ENCODE measurements around the gene TPCN1.
"Not testable (repeated sequence)": the region's sequence is repeated elsewhere in the genome, so short reads cannot be mapped to it uniquely, and the experiment has no call there.

TPCN1 gene

DNA sequence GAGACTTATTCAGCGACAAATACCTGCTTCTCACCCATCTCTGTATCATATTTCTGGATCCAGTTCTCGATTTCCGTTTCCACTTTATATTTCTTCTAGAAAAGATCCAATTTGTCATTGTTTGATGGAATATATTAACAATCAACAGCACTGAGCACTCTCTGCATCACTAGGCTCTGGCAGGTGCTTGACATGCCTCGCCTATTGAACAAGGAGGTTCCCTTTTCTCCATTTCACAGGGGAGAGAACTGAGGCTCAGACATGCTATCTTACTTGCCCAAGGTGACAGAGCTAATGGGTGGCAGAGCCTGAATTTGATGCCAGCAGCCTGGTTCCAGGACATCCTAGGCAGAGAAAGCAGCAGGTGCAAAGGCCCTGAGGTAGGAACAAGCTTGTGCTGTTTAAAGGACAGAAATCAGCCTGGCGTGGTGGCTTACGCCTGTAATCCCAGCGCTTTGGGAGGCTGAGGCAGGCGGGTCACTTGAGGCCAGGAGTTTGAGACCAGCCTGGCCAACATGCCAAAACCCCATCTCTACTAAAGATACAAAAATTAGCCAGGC is 23.7 kb upstream of the TPCN1 start:
- DNase-seq: no peak

DNA sequence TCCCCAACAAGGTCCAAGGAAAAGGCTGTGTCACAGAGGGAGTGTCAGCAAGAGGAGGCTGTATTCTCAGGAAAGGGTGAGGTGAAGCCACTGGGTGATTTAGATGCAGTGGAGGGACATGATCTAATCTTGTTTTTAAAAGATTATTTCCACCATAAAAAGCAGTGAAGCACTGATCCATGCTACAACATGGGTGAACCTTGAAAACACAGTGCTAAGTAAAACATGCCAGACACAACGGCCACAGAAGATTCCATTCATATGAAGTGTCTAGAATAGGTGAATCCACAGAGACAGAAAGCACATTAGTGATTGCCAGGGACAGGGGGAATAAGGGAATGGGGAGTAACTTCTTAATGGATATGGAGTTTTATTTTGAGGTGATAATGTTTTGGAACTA is 23.0 kb upstream of the TPCN1 start:
- DNase-seq: no peak

DNA sequence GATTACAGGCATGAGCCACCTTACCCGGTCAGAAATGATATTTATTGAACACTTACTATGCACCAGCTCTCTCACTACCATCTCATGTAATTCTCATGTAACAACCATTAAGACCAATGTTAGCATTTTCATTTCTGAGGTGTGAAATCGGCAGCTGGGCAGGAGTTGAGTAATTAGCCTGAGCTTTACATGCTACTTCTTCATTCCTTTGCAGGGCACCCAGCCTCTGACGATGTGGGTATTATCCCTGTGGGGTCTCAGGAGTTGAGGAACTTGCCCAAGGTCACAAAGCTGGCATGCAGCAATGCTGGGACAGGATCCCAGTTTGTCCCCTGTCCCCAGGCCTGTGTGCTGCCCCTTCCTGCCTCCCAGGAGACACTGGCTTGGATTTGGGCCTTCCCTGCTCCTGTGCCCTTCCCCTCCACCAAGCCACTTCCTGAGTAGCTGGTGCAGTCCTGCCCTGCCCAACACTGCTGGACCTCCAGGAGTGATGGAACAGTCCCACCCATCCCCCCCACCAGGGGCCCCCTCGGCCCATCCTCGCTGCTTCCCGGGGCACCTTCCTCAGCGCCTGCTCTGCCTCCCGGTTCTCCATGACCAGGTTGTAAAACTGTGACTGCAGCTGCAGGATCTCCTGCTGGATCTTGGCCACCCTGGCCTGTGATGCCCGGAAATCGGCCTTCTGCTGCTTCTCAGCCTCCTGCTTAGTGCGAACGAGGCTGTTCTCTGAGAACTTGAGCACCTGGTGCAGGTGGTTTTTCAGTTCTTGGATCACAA is 21.1 kb upstream of the TPCN1 start:
- no peak for DNase-seq

DNA sequence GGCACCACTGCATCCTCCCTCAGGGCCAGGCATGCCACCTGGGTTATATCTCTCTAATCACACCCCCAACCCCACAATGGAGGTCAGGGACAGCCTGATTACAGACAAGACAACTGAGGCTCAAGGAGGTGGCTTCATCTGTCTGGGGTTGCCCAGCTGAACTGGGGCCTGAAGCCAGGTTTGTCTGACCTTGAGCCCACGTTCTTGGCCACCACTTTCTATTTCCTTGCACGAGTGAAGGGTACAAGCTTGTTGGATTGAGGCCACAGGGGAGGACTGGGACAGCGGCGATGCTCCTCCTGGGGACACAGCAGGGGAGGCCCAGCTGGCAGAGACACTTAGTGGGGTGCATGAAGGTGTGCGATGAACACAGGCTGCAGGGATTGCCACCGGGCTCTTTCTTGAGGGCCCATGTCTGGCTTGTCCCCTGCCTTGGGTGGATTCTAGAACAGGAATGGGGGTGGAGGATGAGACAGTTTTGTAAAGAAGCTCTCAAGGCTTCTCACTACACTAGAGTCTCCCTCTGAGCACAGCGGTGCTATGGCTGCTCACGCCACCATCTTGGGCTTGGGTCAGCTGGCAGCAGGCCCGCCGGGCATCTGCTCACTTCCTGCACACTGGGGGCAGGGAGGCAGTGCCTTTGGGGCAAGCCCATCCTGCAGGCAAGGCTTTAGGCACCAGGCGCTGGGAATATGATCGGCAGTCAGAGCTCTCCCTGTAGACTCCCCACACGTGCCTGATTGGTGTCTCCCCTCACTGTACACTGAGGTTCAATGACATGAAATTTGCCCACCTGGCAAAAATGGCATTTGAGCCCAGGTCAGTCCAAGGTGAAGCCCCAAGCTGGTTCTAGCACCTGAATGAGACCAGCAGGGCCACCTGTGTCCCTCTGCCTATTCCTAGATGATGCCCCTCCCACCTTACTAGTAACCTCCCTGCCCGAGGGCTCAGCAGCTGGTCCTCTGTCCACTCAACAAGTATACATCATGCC is 19.8 kb upstream of the TPCN1 start:
- DNase-seq: no peak

DNA sequence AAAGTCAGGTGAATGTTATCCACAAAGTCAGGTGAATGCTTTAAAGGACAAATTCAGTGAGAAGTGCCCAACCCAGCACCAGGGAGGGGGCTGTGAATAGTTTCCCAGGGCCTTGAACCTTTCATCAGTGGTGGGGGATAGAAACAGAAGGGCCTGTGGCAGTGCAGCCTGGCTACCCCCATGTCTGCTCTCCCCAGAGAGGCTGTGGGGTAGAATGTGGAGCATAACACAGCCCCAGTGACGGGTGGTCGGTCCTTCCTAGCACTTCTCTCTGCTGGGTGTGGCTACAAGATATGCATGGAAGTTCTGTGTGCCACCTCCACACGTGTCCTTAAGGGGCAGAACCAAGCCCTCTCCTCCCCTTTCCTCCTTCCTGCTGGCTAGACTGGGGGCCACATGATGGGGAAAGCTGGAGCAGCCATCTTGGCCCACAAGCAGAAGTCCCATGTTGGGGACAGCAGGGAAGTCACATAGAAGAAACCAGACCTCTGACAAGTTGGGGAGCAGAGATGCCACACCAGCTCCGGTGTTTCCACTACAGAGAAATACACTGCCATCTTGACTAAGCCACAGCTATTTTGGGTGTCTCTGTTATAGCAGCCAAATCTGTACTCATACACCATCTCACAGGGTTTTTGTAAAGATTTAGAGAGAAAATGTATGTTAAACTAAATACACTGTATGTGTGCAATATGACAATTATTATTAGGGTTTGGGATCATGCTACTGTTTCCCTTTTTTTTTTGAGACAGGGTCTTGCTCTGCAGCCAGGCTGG is 18.8 kb upstream of the TPCN1 start:
- DNase-seq: no peak

DNA sequence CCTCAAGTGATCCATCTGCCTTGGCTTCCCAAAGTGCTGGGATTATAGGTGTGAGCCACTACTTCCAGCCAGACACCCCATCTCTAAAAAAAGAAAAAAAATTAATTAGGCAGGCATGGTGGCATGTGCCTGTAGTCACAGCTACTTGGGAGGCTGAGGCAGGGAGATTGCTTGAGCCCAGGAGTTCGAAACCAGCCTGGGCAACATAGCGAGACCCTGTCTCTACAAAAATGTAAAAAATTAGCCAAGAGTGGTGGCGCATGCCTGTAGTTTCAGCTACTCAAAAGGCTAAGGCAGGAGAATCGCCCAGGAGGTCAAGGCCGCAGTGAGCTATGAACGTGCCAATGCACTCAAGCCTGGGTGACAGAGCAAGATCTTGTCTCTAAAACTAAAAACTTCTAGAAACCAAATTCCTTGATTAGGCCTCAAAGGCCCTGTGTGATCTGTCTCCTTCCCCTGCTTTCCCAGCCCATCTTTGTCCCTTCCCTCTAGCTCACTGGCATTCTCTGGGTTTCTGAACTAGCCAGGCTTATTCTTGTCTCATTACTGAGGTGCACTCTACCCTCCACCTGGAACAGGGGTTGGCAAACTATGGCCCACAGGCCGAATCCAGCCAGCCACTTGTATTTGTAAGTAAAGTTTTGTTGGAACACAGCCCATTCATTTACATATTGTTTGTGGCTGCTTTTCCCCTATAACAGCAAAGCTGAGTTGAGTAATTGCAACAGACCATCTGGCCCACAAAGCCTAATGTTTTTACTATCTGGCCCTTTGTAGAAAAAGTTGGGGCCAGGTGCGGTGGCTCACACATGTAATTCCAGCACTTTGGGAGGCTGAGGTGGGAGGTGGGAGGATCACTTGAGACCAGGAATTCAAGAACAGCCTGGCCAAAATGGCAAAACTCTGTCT is 17.2 kb upstream of the TPCN1 start:
- peak; percentile 56 for DNase-seq

DNA sequence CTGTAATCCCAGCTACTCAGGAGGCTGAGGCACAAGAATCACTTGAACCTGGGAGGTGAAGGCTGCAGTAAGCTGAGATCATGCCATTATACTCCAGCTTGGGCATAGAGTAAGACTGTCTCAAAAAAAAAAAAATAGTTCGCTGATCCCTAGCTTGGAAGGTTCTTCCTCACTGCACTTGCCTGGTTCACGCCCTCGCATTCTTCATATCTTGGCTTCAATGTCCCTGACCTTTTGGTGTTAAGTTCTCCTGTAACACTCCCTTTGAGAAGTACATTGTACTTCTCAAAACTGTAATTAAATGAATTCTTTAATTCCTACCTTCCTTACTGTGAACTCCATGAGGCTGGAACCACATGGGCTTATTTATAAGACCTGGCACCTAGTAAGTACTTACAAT is 16.5 kb upstream of the TPCN1 start:
- no peak for DNase-seq

DNA sequence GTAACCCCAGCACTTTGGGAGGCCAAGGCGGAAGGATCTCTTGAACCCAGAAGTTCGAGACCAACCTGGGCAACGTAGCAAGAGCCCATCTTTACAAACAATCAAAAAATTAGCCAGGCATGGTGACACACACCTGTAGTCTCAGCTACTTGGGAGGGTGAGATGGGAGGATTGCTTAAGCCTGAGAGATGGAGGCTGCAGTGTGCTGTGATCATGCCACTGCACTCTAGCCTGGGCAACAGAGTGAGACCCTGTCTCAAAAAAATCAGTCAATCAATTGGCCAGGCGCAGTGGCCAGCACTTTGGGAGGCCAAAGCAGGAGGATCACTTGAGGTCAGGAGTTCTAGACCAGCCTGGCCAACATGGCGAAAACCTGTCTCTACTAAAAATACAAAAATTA is 14.5 kb upstream of the TPCN1 start:
- DNase-seq: not testable (repeated sequence)

DNA sequence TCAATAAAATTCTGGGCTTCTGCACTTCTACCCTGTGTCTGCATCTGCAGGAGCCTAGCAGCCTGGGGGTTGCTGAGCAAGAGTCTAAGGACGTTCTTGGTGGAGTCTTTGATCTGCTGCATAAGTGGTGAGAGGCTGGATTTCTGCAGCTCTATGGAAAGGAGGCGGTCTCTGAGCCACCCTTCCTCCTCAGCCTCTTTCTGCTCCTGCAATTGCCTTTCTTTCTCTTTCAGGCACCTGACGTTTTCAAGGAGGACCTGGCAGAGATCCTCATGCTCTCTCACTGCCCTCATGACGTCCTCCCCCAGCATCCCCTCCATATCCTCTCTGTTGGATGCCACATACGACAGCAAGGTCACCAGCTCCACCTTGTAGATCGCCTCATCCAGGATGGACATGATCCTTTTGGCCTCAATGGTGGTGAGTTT is 13.6 kb upstream of the TPCN1 start:
- DNase-seq: no peak

DNA sequence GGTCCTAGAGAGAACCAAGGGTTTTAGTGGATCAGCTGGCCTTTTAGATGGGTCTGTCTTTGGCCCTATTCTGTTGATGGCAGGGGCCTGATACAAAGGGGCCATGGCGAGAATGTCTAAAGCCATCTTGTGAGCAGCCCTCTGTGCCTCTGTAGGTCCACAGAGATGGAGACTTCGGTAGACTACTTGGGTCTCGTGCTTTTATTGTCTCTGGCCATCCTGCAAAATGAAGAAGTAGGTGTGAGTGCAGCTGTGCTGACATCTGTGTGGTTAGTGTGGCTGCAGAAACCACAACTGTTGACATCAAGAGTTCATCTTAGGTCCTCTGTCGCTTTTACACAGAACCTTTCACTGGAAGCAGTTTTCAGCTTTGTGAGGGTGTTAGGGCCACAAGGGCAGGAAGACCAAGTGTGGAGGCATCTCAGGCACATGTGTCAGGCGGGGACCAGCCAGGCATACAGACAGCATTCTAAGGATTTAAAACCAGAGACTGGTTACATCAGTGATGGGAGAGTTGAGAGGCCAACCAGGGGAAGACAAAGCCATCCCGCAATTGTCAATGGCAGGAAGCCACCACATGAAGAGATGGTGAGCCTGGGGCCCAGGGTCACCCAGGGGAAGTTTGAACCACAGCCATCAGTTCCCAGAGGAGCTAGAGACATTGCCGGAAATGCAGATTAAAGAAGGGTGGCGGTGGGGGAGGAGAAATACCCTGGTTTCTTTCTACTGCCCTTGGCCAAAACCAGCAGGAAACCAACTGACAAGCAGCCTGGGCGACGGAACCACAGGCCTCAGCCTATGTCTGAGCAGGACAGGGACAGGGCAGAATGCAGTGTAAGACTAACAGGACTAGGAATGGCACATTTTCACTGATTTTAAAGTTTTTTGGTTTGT is 13.0 kb upstream of the TPCN1 start:
- no peak for DNase-seq

DNA sequence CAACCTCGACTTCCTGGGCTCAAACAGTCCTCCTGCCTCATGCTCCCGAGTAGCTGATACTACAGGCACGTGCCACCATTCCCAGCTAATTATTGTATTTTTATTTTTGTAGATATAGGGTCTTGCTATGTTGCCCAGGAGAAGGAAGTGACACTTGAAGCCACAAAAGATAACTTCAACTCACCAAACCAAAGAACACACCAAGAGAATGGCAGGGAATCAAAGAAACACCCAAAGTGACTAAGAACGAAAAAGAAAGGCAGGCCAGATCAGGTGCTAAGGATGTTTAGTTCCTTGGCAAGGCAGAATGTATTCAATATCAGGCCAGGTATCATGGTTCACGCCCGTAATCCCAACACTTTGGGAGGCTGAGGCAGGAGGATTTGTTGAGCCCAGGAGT is 10.1 kb upstream of the TPCN1 start:
- DNase-seq: no peak

DNA sequence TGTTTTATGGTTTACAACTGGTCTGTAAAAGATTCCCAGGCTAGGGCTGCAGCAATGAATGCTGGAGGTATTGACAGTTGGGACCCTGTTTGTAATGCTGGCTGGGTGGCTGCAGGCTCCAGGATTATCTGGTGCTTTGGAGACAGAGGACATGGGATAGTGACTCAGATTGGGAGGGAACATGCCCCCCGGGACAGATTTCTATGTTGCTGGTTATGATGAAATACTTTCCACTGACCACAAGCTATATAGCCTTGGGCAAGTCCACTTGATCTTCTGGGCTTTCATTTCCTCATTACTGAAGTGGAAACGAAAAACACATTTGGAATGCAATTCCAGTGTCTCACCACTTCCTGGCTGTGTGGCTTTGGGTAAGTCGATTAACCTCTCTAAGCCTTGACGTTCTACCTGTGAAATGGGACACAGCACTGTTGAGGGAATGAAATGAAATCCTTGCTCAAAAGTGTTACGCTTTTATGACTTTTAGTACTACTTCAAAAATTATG is 6.3 kb upstream of the TPCN1 start:
- no peak for DNase-seq

DNA sequence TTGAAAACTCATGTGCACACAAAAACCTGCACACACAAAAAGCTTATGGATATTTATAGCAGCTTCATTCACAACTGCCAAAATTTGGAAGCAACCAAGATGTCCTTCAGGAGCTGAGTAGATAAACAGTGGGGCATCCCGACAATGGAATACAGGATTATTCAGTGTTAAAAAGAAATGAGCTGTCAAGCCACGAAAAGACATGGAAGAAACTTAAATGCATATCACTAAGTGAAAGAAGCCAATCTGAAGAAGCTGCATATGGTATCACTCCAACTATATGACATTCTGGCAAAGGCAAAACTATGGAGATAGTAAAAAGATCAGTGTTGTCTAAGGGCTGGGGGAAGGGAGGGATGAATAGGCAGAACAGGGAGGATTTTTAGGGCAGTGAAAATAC is 5.2 kb upstream of the TPCN1 start:
- no peak for DNase-seq

DNA sequence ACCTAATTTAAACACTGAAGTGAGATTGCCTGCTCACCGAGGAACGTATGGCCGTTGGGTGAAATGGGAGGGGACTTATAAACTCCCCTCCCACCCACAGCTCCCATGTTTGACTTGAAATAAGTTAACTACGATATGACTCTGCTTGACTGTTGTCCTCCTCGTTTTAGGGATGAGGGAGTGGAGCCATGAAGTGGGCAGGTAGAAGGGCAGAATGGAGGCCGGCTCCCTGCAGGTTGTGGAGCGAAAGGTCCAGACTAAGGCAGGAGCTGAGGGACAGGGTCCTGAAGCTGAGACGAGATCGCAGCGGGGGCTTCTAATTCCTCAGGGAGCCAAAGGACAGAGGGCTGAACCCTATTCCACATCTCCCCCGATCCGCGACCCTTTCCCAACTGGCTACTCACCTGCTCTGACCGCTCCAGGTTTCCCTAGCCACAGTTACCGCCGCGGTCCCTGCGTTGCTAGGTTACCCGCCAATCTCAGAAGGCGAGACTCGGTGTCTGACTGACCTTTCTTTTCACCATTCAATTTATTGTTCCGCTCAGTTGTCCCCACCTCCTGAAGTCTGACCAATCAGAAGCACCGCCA is 577 bp upstream of the TPCN1 start:
- no peak for DNase-seq

DNA sequence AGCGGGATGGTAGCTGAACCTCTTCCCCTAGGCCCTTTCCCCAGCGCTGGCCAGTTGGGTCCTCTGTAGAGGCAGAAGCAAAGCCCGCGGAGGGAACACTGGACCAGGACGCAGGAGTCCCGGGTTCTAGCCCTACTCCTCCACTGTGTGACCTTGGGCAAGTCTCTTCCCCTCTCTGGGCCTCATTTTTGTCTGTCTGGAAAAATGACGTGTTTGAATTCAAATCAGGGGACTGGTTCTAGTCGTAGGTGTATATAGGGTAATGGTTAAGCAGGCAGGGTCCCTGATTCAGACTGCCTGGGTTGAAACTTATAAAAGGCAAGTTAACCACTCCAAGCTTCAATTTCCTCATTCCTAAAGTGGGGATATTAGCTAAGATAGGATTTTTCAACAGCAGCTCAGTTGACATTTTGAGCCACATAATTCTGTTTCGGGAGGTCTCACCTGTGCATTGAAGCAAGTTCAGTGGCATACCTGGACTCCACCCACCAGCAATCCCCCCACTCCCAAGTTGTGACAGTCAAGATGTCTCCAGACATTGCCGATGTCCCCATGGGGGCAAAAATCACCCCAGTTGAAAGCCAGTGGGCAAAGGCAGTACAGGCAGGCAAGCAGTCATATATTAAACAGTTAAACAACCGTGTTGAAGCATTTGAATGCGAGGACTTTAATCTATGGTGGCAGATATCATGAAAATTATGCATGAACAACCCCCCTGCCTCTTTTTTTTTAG is 899 bp downstream of the TPCN1 start:
- DNase-seq: peak; percentile 42

DNA sequence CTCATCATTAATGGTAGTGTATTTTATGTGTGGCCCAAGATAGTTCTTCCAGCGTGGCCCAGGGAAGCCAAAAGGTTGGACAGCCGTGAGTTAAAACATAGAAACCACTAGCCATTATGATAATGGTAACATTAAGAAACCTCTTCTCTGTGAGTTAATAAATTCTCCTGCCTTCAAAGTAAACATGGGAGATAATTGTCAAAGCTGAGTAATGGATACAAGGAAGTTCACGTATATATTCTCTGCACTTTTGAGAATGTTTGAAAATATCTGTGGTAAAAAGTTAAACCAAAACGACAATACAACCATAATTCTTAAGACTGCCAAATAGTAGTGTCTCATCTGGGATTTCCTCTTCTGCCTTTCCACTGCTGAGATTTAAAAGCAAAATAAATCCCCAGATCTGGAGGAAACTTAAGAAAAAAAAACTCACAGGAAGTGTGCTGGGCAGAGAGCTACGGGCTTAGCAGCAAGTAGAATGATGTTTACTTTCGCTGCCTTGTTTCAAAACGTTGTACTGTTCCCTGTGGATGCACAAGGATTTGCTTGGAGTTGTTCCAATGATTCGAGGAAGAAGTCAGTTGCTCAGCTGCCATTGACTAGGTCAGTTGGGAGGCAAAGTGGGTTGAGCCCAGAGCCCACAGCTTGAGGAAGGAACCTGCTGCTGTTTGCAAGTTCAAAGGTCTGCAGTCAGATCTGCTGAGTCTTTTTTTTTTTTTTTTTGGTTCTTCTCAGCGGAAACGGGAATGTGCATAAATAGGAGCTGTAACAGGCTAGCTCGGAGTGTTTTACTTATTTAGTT is 1.7 kb downstream of the TPCN1 start:
- peak; percentile 58 for DNase-seq

DNA sequence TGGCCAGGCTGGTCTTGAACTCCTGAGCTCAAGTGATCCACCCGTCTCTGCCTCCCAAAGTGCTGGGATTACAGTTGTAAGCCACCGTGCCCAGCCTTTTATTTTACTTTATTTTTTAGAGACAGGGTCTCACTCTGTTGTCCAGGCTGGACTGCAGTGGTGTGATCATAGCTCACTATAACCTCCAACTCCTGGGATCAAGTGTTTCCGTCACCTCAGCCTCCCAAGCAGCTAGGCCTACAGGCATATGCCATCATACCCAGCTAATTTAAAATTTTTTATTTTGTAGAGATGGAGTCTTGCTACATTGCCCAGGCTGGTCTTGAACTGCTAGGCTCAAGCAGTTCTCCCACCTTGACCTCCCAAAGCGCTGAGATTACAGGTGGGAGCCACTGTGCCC is 3.7 kb downstream of the TPCN1 start:
- no peak for DNase-seq
